Spleen (tissue), 11 donors: ENCODE data around the gene DNAH12. TPM values are rescaled to one million over a fixed set of nuclear protein-coding genes. Genes with fewer than 3 reads are reported as not detected.

Experiments
- DNase-seq: peaks from one replicate; pipeline ENCODE4 v3.0.0-alpha.2; 2020
- H3K27ac ChIP-seq, 8 donors: fragments of 200-600 bp; sonication (generic) in 7 of 8; 1 replicate in 4 of 8; 2 replicates in 4 of 8; pipeline versions ENCODE4 v1.5.0 to v1.8.0; 2016 to 2021; ENCODE audit warnings: inconsistent platforms in 4 of 8, mild to moderate bottlenecking in 4 of 8, moderate library complexity in 1 of 8
- H3K27me3 ChIP-seq, 7 donors: fragments of 200-600 bp; sonication (generic) in 6 of 7; replicated peaks in 1 of 7; 1 replicate in 4 of 7; 2 replicates in 3 of 7; pipeline versions ENCODE4 v1.5.0 to v1.8.0; 2016 to 2021; ENCODE audit warnings: inconsistent platforms in 3 of 7, mild to moderate bottlenecking in 1 of 7
- H3K36me3 ChIP-seq, 6 donors: fragments of 200-600 bp; sonication (generic) in 5 of 6; 1 replicate in 4 of 6; 2 replicates in 2 of 6; pipeline versions ENCODE4 v1.5.0 to v1.8.0; 2016 to 2021; ENCODE audit warnings: inconsistent platforms in 2 of 6
- H3K4me1 ChIP-seq, 6 donors: fragments of 200-600 bp; sonication (generic) in 5 of 6; 1 replicate in 3 of 6; 2 replicates in 3 of 6; pipeline versions ENCODE4 v1.5.0 to v1.8.0; 2016 to 2021; ENCODE audit warnings: inconsistent platforms in 3 of 6
- H3K4me3 ChIP-seq, 8 donors: fragments of 200-600 bp; sonication (generic) in 7 of 8; 1 replicate in 4 of 8; 2 replicates in 4 of 8; pipeline versions ENCODE4 v1.5.0 to v1.8.0; 2016 to 2021; ENCODE audit warnings: inconsistent platforms in 4 of 8, mild to moderate bottlenecking in 4 of 8, moderate library complexity in 2 of 8
- H3K9me3 ChIP-seq, 8 donors: fragments of 200-600 bp; sonication (generic) in 7 of 8; 1 replicate in 4 of 8; 2 replicates in 4 of 8; pipeline versions ENCODE4 v1.5.0 to v1.8.0; 2016 to 2021; ENCODE audit warnings: inconsistent platforms in 4 of 8
- CTCF ChIP-seq, 11 experiments: fragments of 200-600 bp in 7 of 11; fragments of 450-650 bp in 4 of 11; sonication (generic) in 4 of 11; IDR thresholded peaks in 8 of 11; conservative IDR thresholded peaks in 3 of 11; 1 replicate in 7 of 11; 2 replicates in 4 of 11; pipeline versions ENCODE4 v1.4.0 to v1.8.0; 2016 to 2021; ENCODE audit warnings: antibody characterized with exemption in 11 of 11, inconsistent platforms in 4 of 11, mild to moderate bottlenecking in 1 of 11
- POLR2A ChIP-seq, 3 donors: fragments of 450-650 bp; IDR thresholded peaks; one replicate each; pipeline ENCODE4 v1.5.1; 2017; ENCODE audit warnings: antibody characterized with exemption in 3 of 3, mild to moderate bottlenecking in 1 of 3
- POLR2AphosphoS5 ChIP-seq, 3 donors: sonication (generic); formaldehyde crosslinking; IDR thresholded peaks; one replicate each; pipeline ENCODE4 v1.5.1; 2017; ENCODE audit warnings: antibody characterized with exemption in 3 of 3
- WGBS, 5 donors: extraction: QIAGEN DNeasy Blood & Tissue Kit in 3 of 5; methylation state at CpG; one replicate each; pipeline versions ENCODE4 v1.1.5 to v1.1.7; 2013 to 2018; 5-methylcytosine and 5-hydroxymethylcytosine counted together
- intact Hi-C: fragments of 100-400 bp; cut with DNase I; formaldehyde crosslinking; loops from one replicate; pipeline ENCODE4 v1.15.0; 2023; ENCODE audit warnings: low total_unique reads
- polyA plus RNA-seq, 3 donors: library from polyadenylated mRNA; stranded (reverse); fragments of 200-250 nt; gene quantifications; one replicate each; pipeline ENCODE4 v1.2.1, GENCODE V29; 2013
- total RNA-seq, 7 donors: library from RNA; depleted of rRNA in 3 of 7; stranded (reverse); fragments of >200 nt in 3 of 7; fragmentation: NEBNext Ultra II Directional in 4 of 7; extraction: Animal tissue kit (Norgen Biotek cat#: 25700) in 4 of 7; gene quantifications; one replicate each; pipeline versions ENCODE4 v1.1.0 to v1.2.1, GENCODE V29; 2016 to 2021
- donor health status: healthy with polysubstance abuse.
- donor health status: DM: no; HTN: no; CAD: no; lungs with moderate emphysema.
- donor health status: DM: no; HTN: no; CAD: no.
- donor health status: Bipolar disorder and iron deficiency.
- donor health status: healthy.
- donor health status: DM: no; HTN: no; CAD: no.
- donor health status: DM: yes; HTN: yes; CAD: no.

Gene DNAH12
- total and polyA plus RNA-seq, 10 donors: 0.09 to 0.39 (median 0.20) TPM; not detected in 2

- H3K27ac ChIP-seq: no peak overlapping the region
- no peak for TF ChIP-seq POLR2AphosphoS5 (IDR thresholded peaks at IDR 0.05)
- no peaks in the 10 kb centered on the region for H3K36me3 ChIP-seq
- WGBS, 5 donors: 81 to 95% (median 95%) methylated on average over 5 of the region's 5 CpGs
- no peak overlapping the region for H3K4me3 ChIP-seq
- H3K27me3 ChIP-seq: no peaks in the 10 kb centered on the region
- intact Hi-C loops: no loop called here
- no peaks in the 10 kb centered on the region for H3K9me3 ChIP-seq
- DNase-seq: no peak
- no peaks in the 10 kb centered on the region for H3K4me1 ChIP-seq
Measured at GRCh38 chr3:57391767-57392166, 152.4 kb downstream of the DNAH12 start.

- Histone ChIP-seq H3K27ac (no peak overlapping the region), H3K36me3 (no peaks in the 10 kb centered on the region), H3K4me1 (no peaks in the 10 kb centered on the region), H3K9me3 (no peaks in the 10 kb centered on the region), H3K4me3 (no peak overlapping the region), H3K27me3 (no peaks in the 10 kb centered on the region)
- WGBS, 5 donors: 53 to 75% (median 61%) methylated on average over 2 of the region's 2 CpGs
- no peak for TF ChIP-seq POLR2AphosphoS5 (IDR thresholded peaks at IDR 0.05)
- no peak for TF ChIP-seq CTCF (IDR thresholded peaks at IDR 0.05 in 8 of 11, conservative IDR thresholded peaks at IDR 0.05 in 3 of 11)
- TF ChIP-seq POLR2A (IDR thresholded peaks at IDR 0.05): no peak
- intact Hi-C loops: no loop called here
- DNase-seq: no peak
Measured at GRCh38 chr3:57389271-57389670, 154.9 kb downstream of the DNAH12 start.

- Histone ChIP-seq H3K27ac (no peak overlapping the region), H3K36me3 (no peaks in the 10 kb centered on the region), H3K4me1 (no peaks in the 10 kb centered on the region), H3K27me3 (no peaks in the 10 kb centered on the region), H3K9me3 (no peaks in the 10 kb centered on the region), H3K4me3 (no peak overlapping the region)
- intact Hi-C loops: no loop called here
- TF ChIP-seq CTCF (IDR thresholded peaks at IDR 0.05 in 8 of 11, conservative IDR thresholded peaks at IDR 0.05 in 3 of 11) (no peak), POLR2AphosphoS5 (IDR thresholded peaks at IDR 0.05) (no peak), POLR2A (IDR thresholded peaks at IDR 0.05) (no peak)
- DNase-seq: no peak
- 91 to 95% (median 93%) methylated on average over 4 of the region's 4 CpGs for WGBS, 5 donors
Measured at GRCh38 chr3:57386307-57386706, 157.8 kb downstream of the DNAH12 start.

GRCh38 chr3:57385498-57385897 is 158.6 kb downstream of the DNAH12 start:
- intact Hi-C loops: no loop called here
- DNase-seq: no peak
- Histone ChIP-seq H3K9me3 (no peaks in the 10 kb centered on the region), H3K27ac (no peak overlapping the region), H3K36me3 (no peaks in the 10 kb centered on the region), H3K4me3 (no peak overlapping the region), H3K27me3 (no peaks in the 10 kb centered on the region), H3K4me1 (no peaks in the 10 kb centered on the region)
- 75 to 83% (median 77%) methylated on average over 5 of the region's 5 CpGs for WGBS, 5 donors
- TF ChIP-seq POLR2A (IDR thresholded peaks at IDR 0.05) (no peak), POLR2AphosphoS5 (IDR thresholded peaks at IDR 0.05) (no peak), CTCF (IDR thresholded peaks at IDR 0.05 in 8 of 11, conservative IDR thresholded peaks at IDR 0.05 in 3 of 11) (no peak)

GRCh38 chr3:57383838-57384237 is 160.3 kb downstream of the DNAH12 start:
- Histone ChIP-seq H3K4me3 (no peak overlapping the region), H3K4me1 (no peaks in the 10 kb centered on the region), H3K9me3 (no peaks in the 10 kb centered on the region), H3K27me3 (no peaks in the 10 kb centered on the region), H3K27ac (no peak overlapping the region), H3K36me3 (no peaks in the 10 kb centered on the region)
- 89 to 98% (median 95%) methylated on average over 2 of the region's 2 CpGs for WGBS, 5 donors
- intact Hi-C loops: no loop called here
- no peak for DNase-seq
- TF ChIP-seq POLR2A (IDR thresholded peaks at IDR 0.05) (no peak), POLR2AphosphoS5 (IDR thresholded peaks at IDR 0.05) (no peak), CTCF (IDR thresholded peaks at IDR 0.05 in 8 of 11, conservative IDR thresholded peaks at IDR 0.05 in 3 of 11) (no peak)
